Activated T-helper 9 cell treated with anti-CD3 and anti-CD28 coated beads, Interleukin-2, amount 50 U/mL, for 16 hours (primary cell): Measurements from ENCODE around the gene TCF21.
"Not testable (repeated sequence)": the region's sequence is repeated elsewhere in the genome, so short reads cannot be mapped to it uniquely, and the experiment has no call there.

Experiments used
- DNase-seq: peaks from one replicate; pipeline ENCODE4 v3.0.0-alpha.2; 2020; ENCODE audit warnings: low read depth

The TCF21 gene

DNA sequence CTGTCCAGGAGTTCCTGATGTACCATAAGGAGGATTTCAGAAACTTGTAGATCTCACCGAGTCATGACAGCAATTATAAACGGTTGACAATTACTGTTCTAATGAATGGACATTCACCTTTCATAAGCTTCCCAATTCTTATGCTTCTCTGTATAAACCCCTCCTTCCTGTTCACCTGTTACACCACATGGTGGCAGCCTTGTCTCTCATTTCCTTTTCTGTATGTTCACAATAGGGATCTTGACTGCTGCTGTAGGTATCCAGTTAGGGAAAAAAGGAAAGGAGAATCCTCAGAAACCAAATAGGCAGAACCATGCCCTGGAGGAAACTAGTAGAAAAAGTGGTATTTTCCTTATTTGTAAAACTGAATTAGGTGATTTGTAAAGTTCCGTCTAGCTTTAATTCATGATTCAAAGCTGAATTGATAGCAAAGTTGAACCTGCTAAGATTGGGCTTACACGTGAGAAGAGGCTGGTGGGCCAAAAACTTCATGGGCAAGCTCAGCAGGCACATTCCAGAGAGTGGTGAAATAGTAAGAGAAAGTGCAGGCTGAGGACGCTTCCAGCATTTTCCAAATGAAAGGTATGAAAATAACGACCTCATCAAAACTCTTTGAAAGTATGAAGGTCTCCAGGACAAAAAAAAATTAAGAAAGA is 35.2 kb downstream of the TCF21 start:
- peak; percentile 8 for DNase-seq

- not testable (repeated sequence) for DNase-seq
These were observed 42.3 kb downstream of the TCF21 start for GRCh38 chr6:133931221-133931620.

GRCh38 chr6:133936352-133936751 is 47.4 kb downstream of the TCF21 start:
- DNase-seq: not testable (repeated sequence)

GRCh38 chr6:133937909-133938308 is 49.0 kb downstream of the TCF21 start:
- no peak for DNase-seq

GRCh38 chr6:133938533-133938932 is 49.6 kb downstream of the TCF21 start:
- DNase-seq: no peak

- no peak for DNase-seq
These were observed 51.1 kb downstream of the TCF21 start for GRCh38 chr6:133939778-133940667.
